GM12891 (cell line): ENCODE measurements around the gene KLK14.

Experiments used
- DNase-seq: peaks from one replicate; pipeline ENCODE4 v3.0.0; 2011; ENCODE audit warnings: low spot score; ENCODE audit not compliant: insufficient read length
- FAIRE-seq: peaks from 2 replicates; lab custom pipeline; 2011; peaks lifted over from hg19 to GRCh38; lab: Jason Lieb, UNC
- PAX5 ChIP-seq: IDR thresholded peaks from 2 replicates; pipeline ENCODE4 v1.6.1; 2011; ENCODE audit warnings: low read length, moderate library complexity, mild to moderate bottlenecking; ENCODE audit not compliant: insufficient read depth, severe bottlenecking
- POLR2A ChIP-seq: IDR thresholded peaks from 2 replicates; pipeline ENCODE4 v1.6.1; 2011; ENCODE audit warnings: low read depth, low read length, control low read depth
- POLR2AphosphoS5 ChIP-seq: IDR thresholded peaks from 2 replicates; pipeline ENCODE4 v1.6.1; 2011; ENCODE audit warnings: low read depth, low read length, control low read depth
- POU2F2 ChIP-seq: IDR thresholded peaks from 2 replicates; pipeline ENCODE4 v1.6.1; 2011; ENCODE audit warnings: low read depth, mild to moderate bottlenecking, control low read depth, low read length, moderate library complexity
- SPI1 ChIP-seq: IDR thresholded peaks from 2 replicates; pipeline ENCODE4 v1.6.1; 2011; ENCODE audit warnings: low read depth, low read length, control low read depth
- TAF1 ChIP-seq: IDR thresholded peaks from 2 replicates; pipeline ENCODE4 v1.6.1; 2011; ENCODE audit warnings: low read depth, low read length, control low read depth

KLK14 gene

DNA sequence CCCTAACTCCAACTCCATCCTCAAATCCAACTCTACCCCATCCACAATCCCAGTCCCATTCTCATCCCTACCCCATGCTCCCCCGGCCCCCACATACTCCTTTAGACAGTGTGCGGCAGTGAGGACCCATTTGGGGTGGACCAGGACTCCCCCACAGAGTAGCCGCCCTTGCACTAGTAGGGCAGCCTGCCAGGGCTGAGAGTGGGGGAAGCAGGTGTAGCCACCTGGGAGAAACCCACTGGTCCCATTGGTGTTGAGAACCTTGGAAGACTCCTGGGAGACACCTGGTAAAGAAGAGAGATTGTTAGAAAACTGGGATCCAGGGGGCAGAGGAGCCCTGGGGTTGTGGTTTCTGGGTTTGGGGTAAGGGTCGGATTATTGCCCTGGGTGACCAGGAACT lies 22.4 kb downstream of the KLK14 start:
- TF ChIP-seq POLR2A, result no peak
- no peak for TF ChIP-seq TAF1
- no peak for TF ChIP-seq SPI1
- no peak for TF ChIP-seq PAX5
- TF ChIP-seq POLR2AphosphoS5, result no peak
- no peak for TF ChIP-seq POU2F2
- FAIRE-seq (no peak), DNase-seq (no peak)

GRCh38 chr19:51059715-51060114 lies 23.0 kb downstream of the KLK14 start:
- DNase-seq (no peak), FAIRE-seq (no peak)
- TF ChIP-seq POLR2AphosphoS5 (no peak), TAF1 (no peak), PAX5 (no peak), POU2F2 (no peak), POLR2A (no peak), SPI1 (no peak)

DNA sequence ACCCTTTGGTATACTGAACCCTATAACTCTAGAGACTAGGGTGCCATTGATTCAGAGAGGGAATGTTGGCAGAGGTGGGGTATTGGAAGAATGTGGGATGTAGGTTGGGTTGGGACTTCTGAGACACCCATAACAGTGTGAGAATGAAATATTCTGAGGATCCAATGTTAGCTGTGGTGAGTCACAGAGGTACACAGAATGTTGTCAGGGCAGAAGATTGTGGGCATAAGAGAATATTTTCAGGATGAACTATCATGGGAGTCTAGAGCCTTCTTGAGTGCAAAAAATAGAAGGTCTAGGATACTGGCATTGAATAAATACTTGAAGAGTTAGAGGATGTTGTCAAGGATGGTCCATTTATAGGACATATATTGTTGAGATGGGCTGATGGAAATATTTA lies 26.8 kb downstream of the KLK14 start:
- no peak for FAIRE-seq
- DNase-seq, result no peak

DNA sequence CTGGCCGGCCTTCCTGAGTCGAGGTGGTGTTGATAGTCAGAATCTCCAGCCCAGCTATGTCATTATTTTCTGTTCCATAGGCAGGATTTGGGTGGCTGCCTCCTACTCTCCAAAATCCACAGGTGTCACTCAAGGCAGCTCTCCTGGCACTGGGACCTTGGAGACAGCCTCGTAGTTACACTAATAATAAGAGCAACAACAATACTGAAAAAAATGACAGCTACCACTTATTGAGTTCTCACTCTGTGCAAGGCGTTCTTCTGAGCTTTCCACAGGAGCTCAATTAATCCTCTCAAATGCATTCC lies 35.7 kb downstream of the KLK14 start:
- no peak for TF ChIP-seq POLR2A
- no peak for FAIRE-seq

More for the DNA sequence above, 26.8 kb downstream of the KLK14 start:
- TF ChIP-seq POU2F2 (no peak), POLR2AphosphoS5 (no peak), TAF1 (no peak), PAX5 (no peak), POLR2A (no peak), SPI1 (no peak)

DNA sequence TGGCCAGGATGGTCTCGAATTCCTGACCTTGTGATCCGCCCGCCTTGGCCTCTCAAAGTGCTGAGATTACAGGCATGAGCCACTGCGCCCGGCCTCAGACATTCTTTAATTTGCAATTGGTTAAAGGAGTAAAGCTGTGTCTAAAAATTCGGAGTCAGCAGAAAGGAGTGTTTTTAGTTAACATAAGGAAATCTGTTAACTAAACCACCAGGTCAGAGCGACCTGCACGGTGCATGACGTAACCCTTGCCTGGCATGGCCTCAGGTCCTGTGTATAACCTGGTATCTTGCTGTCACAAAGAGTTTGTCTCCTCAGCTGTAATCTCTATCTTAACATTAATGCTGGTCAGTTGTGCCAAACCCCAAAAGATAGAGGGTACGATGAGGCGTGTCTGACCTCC lies 38.4 kb downstream of the KLK14 start:
- no peak for TF ChIP-seq PAX5
- TF ChIP-seq POLR2AphosphoS5, result no peak
- no peak for TF ChIP-seq TAF1
- no peak for TF ChIP-seq SPI1
- TF ChIP-seq POLR2A, result no peak
- FAIRE-seq, result no peak
- no peak for DNase-seq

More for the DNA sequence above, 35.7 kb downstream of the KLK14 start:
- DNase-seq, result no peak

GRCh38 chr19:51043497-51043896 lies 39.2 kb downstream of the KLK14 start:
- TF ChIP-seq POLR2A (no peak), POU2F2 (no peak), PAX5 (no peak), SPI1 (no peak), TAF1 (no peak), POLR2AphosphoS5 (no peak)
- DNase-seq, result no peak
- FAIRE-seq, result no peak

DNA sequence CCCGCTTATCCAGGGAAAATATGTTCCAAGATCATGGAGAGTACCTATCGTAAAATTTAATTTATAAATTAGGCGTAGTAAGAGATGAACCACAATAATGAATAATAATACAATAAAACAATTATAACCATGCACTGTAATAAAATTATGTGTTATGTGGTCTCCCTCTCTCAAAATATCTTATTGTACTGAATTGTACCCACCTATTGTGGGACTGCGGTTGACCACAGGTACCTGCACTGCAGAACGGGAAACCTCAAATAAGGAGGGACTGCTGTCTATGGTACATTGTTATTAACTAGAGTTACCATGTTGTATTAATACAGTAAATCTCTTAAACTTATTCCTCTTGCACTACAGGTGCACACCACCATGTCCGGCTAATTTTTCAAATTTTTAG lies 42.5 kb downstream of the KLK14 start:
- DNase-seq (no peak), FAIRE-seq (no peak)
- TF ChIP-seq TAF1, result no peak
- no peak for TF ChIP-seq POLR2AphosphoS5
- no peak for TF ChIP-seq PAX5
- no peak for TF ChIP-seq POLR2A
- no peak for TF ChIP-seq SPI1
- no peak for TF ChIP-seq POU2F2

GRCh38 chr19:51036519-51036918 lies 46.2 kb downstream of the KLK14 start:
- DNase-seq (no peak), FAIRE-seq (no peak)
- TF ChIP-seq POLR2AphosphoS5, result no peak
- no peak for TF ChIP-seq TAF1

DNA sequence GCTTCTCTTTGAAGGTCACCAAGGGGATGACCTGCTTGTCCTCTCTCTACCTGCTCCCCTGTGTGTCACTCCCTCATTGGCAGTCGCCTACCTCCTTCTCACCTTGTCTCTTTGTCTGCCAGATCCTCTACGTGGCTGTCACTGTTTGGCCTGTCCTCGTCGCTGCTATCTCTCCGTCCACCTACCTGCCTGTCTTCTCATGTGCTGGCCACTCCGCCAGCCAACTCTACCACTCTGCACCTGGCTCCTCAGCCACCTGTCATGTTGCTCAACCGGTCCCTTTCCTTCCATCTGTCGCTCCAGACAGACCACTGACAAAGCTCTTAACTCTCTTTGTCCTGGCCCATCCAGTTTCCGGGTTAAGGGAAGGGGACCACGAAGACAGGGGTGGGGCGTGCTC lies 48.0 kb downstream of the KLK14 start, which contains the start of gene KLK12:
Gene KLK12 (minus strand): TSS at position 299 of the 400 bp plus-strand sequence. CDS start 381 bp downstream, outside the sequence.
- TF ChIP-seq TAF1, result no peak
- no peak for TF ChIP-seq POLR2AphosphoS5
- TF ChIP-seq PAX5, result no peak
- TF ChIP-seq SPI1, result no peak
- no peak for TF ChIP-seq POLR2A
- TF ChIP-seq POU2F2, result no peak
- DNase-seq (no peak), FAIRE-seq (no peak)

DNA sequence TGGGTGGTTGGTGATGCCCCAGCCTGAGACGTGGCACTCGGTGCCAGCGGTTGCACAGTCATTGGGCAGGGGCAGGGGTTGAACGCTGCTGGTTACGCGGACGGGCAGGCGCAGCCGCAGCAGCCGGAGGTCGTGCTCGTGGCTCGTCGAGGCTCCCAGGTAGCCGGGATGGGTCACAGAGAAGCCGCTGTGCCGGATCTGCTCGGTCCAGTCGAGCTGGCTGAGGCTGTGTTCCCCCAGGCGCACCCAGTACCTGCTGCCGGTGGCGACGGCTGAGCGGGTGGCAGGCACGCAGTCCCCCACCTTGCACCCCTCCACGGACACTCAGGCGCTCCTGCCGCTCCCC lies 50.8 kb downstream of the KLK14 start:
- TF ChIP-seq POLR2A, result no peak
- no peak for TF ChIP-seq PAX5
- no peak for TF ChIP-seq SPI1
- no peak for TF ChIP-seq TAF1
- no peak for TF ChIP-seq POLR2AphosphoS5
- TF ChIP-seq POU2F2, result no peak
- DNase-seq (no peak), FAIRE-seq (no peak)

- TF ChIP-seq POU2F2 (no peak), PAX5 (no peak), SPI1 (no peak), TAF1 (no peak), POLR2AphosphoS5 (no peak), POLR2A (no peak)
- DNase-seq, result no peak
- FAIRE-seq, result no peak
These were observed 51.3 kb downstream of the KLK14 start for GRCh38 chr19:51031220-51031879.

- FAIRE-seq (no peak), DNase-seq (no peak)
- TF ChIP-seq SPI1 (no peak), POU2F2 (no peak), TAF1 (no peak), POLR2A (no peak), PAX5 (no peak), POLR2AphosphoS5 (no peak)
These were observed 52.1 kb downstream of the KLK14 start for GRCh38 chr19:51030631-51031030.
